Measurements from ENCODE around the gene SLC9A4.

The SLC9A4 gene

GRCh38 chr2:102480285-102481195 is 7.5 kb downstream of the SLC9A4 start:
- peaks cover 0 to 4% (median 0%) of the 10 kb centered on the region in 5 donors for H3K27me3 ChIP-seq (ENCODE audit: control insufficient read depth in 5 of 5, insufficient read depth in 4 of 5, low read length in 5 of 5)
- H3K27ac ChIP-seq (ENCODE audit: low read depth, low read length) = no peak overlapping the region
- peaks cover 0 to 5% (median 1%) of the 10 kb centered on the region in 5 donors for H3K4me1 ChIP-seq (ENCODE audit: control insufficient read depth in 5 of 5, insufficient read depth in 5 of 5, low read length in 5 of 5)
- H3K9me3 ChIP-seq (ENCODE audit: control insufficient read depth in 5 of 5, low read length in 5 of 5) = no peaks in the 10 kb centered on the region
- H3K4me3 ChIP-seq (ENCODE audit: low read depth in 1 of 5, low read length in 5 of 5) = no peak overlapping the region
- H3K9ac ChIP-seq (ENCODE audit: low read length in 5 of 5) = no peak overlapping the region
- no peaks in the 10 kb centered on the region for H3K36me3 ChIP-seq (ENCODE audit: control insufficient read depth in 5 of 5, insufficient read depth in 5 of 5, low read length in 5 of 5)

- H3K36me3 ChIP-seq (ENCODE audit: control insufficient read depth in 5 of 5, insufficient read depth in 5 of 5, low read length in 5 of 5) = no peaks in the 10 kb centered on the region
- H3K9me3 ChIP-seq (ENCODE audit: control insufficient read depth in 5 of 5, low read length in 5 of 5) = no peaks in the 10 kb centered on the region
- peaks cover 0 to 5% (median 2%) of the 10 kb centered on the region in 5 donors for H3K4me1 ChIP-seq (ENCODE audit: control insufficient read depth in 5 of 5, insufficient read depth in 5 of 5, low read length in 5 of 5)
- peaks cover 0 to 4% (median 4%) of the 10 kb centered on the region in 5 donors for H3K27me3 ChIP-seq (ENCODE audit: control insufficient read depth in 5 of 5, insufficient read depth in 4 of 5, low read length in 5 of 5)
- no peak overlapping the region for H3K27ac ChIP-seq (ENCODE audit: low read depth, low read length)
- no peak overlapping the region for H3K9ac ChIP-seq (ENCODE audit: low read length in 5 of 5)
- H3K4me3 ChIP-seq (ENCODE audit: low read depth in 1 of 5, low read length in 5 of 5) = no peak overlapping the region
Measured at GRCh38 chr2:102481931-102482330, 8.9 kb downstream of the SLC9A4 start.

DNA sequence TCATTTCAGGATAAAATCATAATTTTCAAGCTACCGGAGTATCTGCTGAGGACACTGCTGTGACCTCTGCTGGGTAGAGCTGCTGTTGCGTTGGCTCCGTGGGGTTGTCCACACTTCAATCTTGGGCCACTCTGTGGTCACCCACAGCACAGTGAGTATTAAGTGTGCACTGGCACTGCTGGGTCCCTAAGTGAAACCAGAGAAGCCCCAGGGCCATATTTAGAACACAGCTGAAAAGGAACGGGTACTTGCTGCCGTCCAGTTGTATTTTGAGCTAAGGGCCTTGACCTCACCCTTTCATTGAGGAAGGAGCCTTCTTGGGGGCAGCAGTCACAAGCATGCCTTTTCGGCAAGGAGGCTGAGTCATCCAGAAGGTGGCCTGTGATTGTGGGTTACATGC is 10.1 kb downstream of the SLC9A4 start:
- Histone ChIP-seq H3K9ac (ENCODE audit: low read length in 5 of 5) (no peak overlapping the region), H3K27ac (ENCODE audit: low read depth, low read length) (no peak overlapping the region), H3K27me3 (ENCODE audit: control insufficient read depth in 5 of 5, insufficient read depth in 4 of 5, low read length in 5 of 5) (peaks cover 0 to 6% (median 4%) of the 10 kb centered on the region in 5 donors), H3K4me1 (ENCODE audit: control insufficient read depth in 5 of 5, insufficient read depth in 5 of 5, low read length in 5 of 5) (peaks cover 0 to 7% (median 3%) of the 10 kb centered on the region in 5 donors), H3K4me3 (ENCODE audit: low read depth in 1 of 5, low read length in 5 of 5) (no peak overlapping the region), H3K9me3 (ENCODE audit: control insufficient read depth in 5 of 5, low read length in 5 of 5) (no peaks in the 10 kb centered on the region), H3K36me3 (ENCODE audit: control insufficient read depth in 5 of 5, insufficient read depth in 5 of 5, low read length in 5 of 5) (no peaks in the 10 kb centered on the region)

GRCh38 chr2:102484310-102485061 is 11.5 kb downstream of the SLC9A4 start:
- H3K4me1 ChIP-seq (ENCODE audit: control insufficient read depth in 5 of 5, insufficient read depth in 5 of 5, low read length in 5 of 5) = peaks cover 0 to 9% (median 3%) of the 10 kb centered on the region in 5 donors
- H3K9ac ChIP-seq (ENCODE audit: low read length in 5 of 5) = no peak overlapping the region
- H3K27ac ChIP-seq (ENCODE audit: low read depth, low read length) = no peak overlapping the region
- no peak overlapping the region for H3K4me3 ChIP-seq (ENCODE audit: low read depth in 1 of 5, low read length in 5 of 5)
- no peaks in the 10 kb centered on the region for H3K36me3 ChIP-seq (ENCODE audit: control insufficient read depth in 5 of 5, insufficient read depth in 5 of 5, low read length in 5 of 5)
- H3K9me3 ChIP-seq (ENCODE audit: control insufficient read depth in 5 of 5, low read length in 5 of 5) = no peaks in the 10 kb centered on the region
- H3K27me3 ChIP-seq (ENCODE audit: control insufficient read depth in 5 of 5, insufficient read depth in 4 of 5, low read length in 5 of 5) = peaks cover 0 to 4% (median 2%) of the 10 kb centered on the region in 5 donors

- Histone ChIP-seq H3K9ac (ENCODE audit: low read length in 5 of 5) (no peak overlapping the region), H3K4me3 (ENCODE audit: low read depth in 1 of 5, low read length in 5 of 5) (no peak overlapping the region), H3K27ac (ENCODE audit: low read depth, low read length) (no peak overlapping the region), H3K36me3 (ENCODE audit: control insufficient read depth in 5 of 5, insufficient read depth in 5 of 5, low read length in 5 of 5) (no peaks in the 10 kb centered on the region), H3K4me1 (ENCODE audit: control insufficient read depth in 5 of 5, insufficient read depth in 5 of 5, low read length in 5 of 5) (peaks cover 0 to 9% (median 3%) of the 10 kb centered on the region in 5 donors), H3K27me3 (ENCODE audit: control insufficient read depth in 5 of 5, insufficient read depth in 4 of 5, low read length in 5 of 5) (peaks cover 0 to 4% (median 2%) of the 10 kb centered on the region in 5 donors), H3K9me3 (ENCODE audit: control insufficient read depth in 5 of 5, low read length in 5 of 5) (peaks cover 0 to 1% (median 0%) of the 10 kb centered on the region in 5 donors)
Measured at GRCh38 chr2:102485147-102485785, 12.2 kb downstream of the SLC9A4 start.

- Histone ChIP-seq H3K9ac (ENCODE audit: low read length in 5 of 5) (no peak overlapping the region), H3K27me3 (ENCODE audit: control insufficient read depth in 5 of 5, insufficient read depth in 4 of 5, low read length in 5 of 5) (peaks cover 0 to 4% (median 2%) of the 10 kb centered on the region in 5 donors), H3K36me3 (ENCODE audit: control insufficient read depth in 5 of 5, insufficient read depth in 5 of 5, low read length in 5 of 5) (no peaks in the 10 kb centered on the region), H3K27ac (ENCODE audit: low read depth, low read length) (no peak overlapping the region), H3K9me3 (ENCODE audit: control insufficient read depth in 5 of 5, low read length in 5 of 5) (peaks cover 0 to 5% (median 0%) of the 10 kb centered on the region in 5 donors), H3K4me3 (ENCODE audit: low read depth in 1 of 5, low read length in 5 of 5) (no peak overlapping the region), H3K4me1 (ENCODE audit: control insufficient read depth in 5 of 5, insufficient read depth in 5 of 5, low read length in 5 of 5) (peaks cover 0 to 9% (median 3%) of the 10 kb centered on the region in 5 donors)
Measured at GRCh38 chr2:102486941-102487702, 14.1 kb downstream of the SLC9A4 start.

DNA sequence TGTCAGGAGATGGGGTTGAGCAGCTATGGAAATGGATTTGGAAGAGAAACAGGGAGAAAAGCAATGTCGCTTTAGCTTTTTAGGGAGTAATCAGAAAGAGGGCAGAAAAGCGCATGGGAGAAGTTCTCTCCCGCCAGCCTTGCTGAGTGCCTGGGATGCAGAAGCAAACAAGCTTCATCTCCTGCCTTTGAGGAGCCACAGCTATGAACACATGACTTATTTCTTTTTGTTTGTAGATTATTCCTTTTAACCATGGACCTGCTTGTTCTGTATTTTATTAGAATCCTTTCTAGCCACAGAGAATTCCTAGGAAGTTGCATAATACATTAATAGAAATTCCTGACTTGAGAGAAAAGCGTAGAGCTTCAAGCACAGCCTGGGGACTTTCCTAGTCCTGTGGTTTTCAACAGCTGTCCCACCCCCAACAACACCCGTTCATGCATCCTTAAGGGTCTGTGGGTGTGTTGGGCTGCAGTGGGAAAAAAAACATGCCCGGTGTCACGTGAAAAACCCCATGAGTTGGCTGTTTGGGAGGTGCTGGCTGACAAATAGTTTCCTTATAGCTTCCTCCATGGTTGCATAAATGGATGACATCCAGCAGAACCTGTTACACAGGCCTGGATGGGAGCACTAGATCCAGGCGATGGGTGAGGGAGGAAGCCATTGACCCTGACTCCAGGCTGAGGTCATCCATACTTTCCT is 14.9 kb downstream of the SLC9A4 start:
- Histone ChIP-seq H3K4me3 (ENCODE audit: low read depth in 1 of 5, low read length in 5 of 5) (no peak overlapping the region), H3K9me3 (ENCODE audit: control insufficient read depth in 5 of 5, low read length in 5 of 5) (peaks cover 0 to 5% (median 0%) of the 10 kb centered on the region in 5 donors), H3K27me3 (ENCODE audit: control insufficient read depth in 5 of 5, insufficient read depth in 4 of 5, low read length in 5 of 5) (peaks cover 0 to 4% (median 2%) of the 10 kb centered on the region in 5 donors), H3K9ac (ENCODE audit: low read length in 5 of 5) (no peak overlapping the region), H3K4me1 (ENCODE audit: control insufficient read depth in 5 of 5, insufficient read depth in 5 of 5, low read length in 5 of 5) (peaks cover 0 to 9% (median 3%) of the 10 kb centered on the region in 5 donors), H3K36me3 (ENCODE audit: control insufficient read depth in 5 of 5, insufficient read depth in 5 of 5, low read length in 5 of 5) (no peaks in the 10 kb centered on the region), H3K27ac (ENCODE audit: low read depth, low read length) (no peak overlapping the region)

- Histone ChIP-seq H3K27me3 (ENCODE audit: control insufficient read depth in 5 of 5, insufficient read depth in 4 of 5, low read length in 5 of 5) (peaks cover 0 to 4% (median 2%) of the 10 kb centered on the region in 5 donors), H3K27ac (ENCODE audit: low read depth, low read length) (no peak overlapping the region), H3K9ac (ENCODE audit: low read length in 5 of 5) (no peak overlapping the region), H3K36me3 (ENCODE audit: control insufficient read depth in 5 of 5, insufficient read depth in 5 of 5, low read length in 5 of 5) (no peaks in the 10 kb centered on the region), H3K4me1 (ENCODE audit: control insufficient read depth in 5 of 5, insufficient read depth in 5 of 5, low read length in 5 of 5) (peaks cover 0 to 9% (median 3%) of the 10 kb centered on the region in 5 donors), H3K9me3 (ENCODE audit: control insufficient read depth in 5 of 5, low read length in 5 of 5) (peaks cover 0 to 5% (median 0%) of the 10 kb centered on the region in 5 donors), H3K4me3 (ENCODE audit: low read depth in 1 of 5, low read length in 5 of 5) (no peak overlapping the region)
Measured at GRCh38 chr2:102489646-102490045, 16.6 kb downstream of the SLC9A4 start.

DNA sequence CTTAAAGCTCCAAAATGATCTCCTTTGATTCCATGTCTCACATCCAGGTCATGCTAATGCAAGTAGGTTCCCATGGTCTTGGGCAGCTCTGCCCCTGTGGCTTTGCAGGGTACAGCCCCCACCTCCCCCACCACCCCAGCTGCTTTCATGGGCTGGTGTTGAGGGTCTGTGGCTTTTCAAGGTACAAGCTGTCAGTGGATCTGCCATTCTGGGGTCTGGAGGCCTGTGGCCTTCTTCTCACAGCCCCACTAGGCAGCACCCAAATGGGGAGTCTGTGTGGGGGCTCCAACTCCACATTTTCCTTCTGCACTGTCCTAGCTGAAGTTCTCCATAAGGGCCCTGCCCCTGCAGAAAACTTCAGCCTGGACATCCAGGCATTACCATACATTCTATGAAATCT is 19.0 kb downstream of the SLC9A4 start:
- Histone ChIP-seq H3K27ac (ENCODE audit: low read depth, low read length) (no peak overlapping the region), H3K9ac (ENCODE audit: low read length in 5 of 5) (no peak overlapping the region), H3K36me3 (ENCODE audit: control insufficient read depth in 5 of 5, insufficient read depth in 5 of 5, low read length in 5 of 5) (no peaks in the 10 kb centered on the region), H3K27me3 (ENCODE audit: control insufficient read depth in 5 of 5, insufficient read depth in 4 of 5, low read length in 5 of 5) (peaks cover 0 to 3% (median 0%) of the 10 kb centered on the region in 5 donors), H3K4me3 (ENCODE audit: low read depth in 1 of 5, low read length in 5 of 5) (no peak overlapping the region), H3K4me1 (ENCODE audit: control insufficient read depth in 5 of 5, insufficient read depth in 5 of 5, low read length in 5 of 5) (peaks cover 0 to 4% (median 0%) of the 10 kb centered on the region in 5 donors), H3K9me3 (ENCODE audit: control insufficient read depth in 5 of 5, low read length in 5 of 5) (peaks cover 0 to 8% (median 4%) of the 10 kb centered on the region in 5 donors)

All from subcutaneous abdominal adipose tissue (tissue), 5 donors.